ENCODE data around the gene CAMK2B.

CAMK2B gene

GRCh38 chr7:44221231-44221791 lies 104.1 kb downstream of the CAMK2B start:
- no peak overlapping the region for H3K27ac Mint-ChIP-seq
- no peak for TF ChIP-seq CTCF (IDR thresholded peaks at IDR 0.05; ENCODE audit: unreplicated experiment in 3 of 3)
- no peaks in the 10 kb centered on the region for H3K9me3 Mint-ChIP-seq
- H3K4me3 Mint-ChIP-seq, result no peak overlapping the region
- H3K36me3 Mint-ChIP-seq (ENCODE audit: low read depth), result no peaks in the 10 kb centered on the region
- H3K27me3 Mint-ChIP-seq (ENCODE audit: low read depth), result peaks cover 15% of the 10 kb centered on the region
- H3K4me1 Mint-ChIP-seq, result peaks cover 36% of the 10 kb centered on the region

DNA sequence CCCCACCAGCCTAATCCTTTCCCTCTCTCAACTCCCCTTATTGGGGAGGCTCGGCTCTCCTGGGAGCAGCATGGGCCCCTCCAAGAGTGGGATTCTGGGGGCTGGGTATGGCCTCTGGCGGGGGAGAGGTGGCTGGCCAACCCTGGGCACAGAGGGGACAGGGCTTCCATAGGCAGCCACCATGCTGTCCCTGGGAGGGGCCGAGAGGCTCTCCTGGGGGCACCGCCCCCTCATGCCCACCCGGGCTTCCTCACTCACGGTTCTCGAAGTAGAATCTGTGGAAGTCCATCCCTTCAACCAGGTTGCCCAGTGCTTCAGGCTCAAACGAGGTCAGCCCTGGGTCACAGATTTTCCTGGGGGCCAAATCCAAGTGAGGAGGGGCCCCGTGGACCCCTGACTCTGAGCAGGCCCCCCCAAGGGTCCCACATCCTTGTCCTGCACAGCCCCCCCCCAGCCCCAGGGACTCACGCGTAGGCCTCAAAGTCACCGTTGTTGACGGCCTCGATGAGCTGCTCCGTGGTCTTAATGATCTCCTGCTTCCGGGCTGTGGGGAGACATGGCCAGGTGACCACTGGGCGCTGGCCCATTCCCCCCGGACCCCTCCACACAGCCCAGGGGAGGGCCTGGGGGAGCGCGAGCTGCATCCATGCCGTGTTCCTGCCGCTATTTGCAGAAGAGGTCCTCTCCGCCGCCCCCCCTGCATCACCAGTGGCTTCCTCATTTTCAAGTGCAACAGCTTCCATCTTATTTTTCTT lies 104.9 kb downstream of the CAMK2B start:
- peaks cover 28% of the 10 kb centered on the region for H3K4me1 Mint-ChIP-seq
- peaks cover 15% of the 10 kb centered on the region for H3K27me3 Mint-ChIP-seq (ENCODE audit: low read depth)
- H3K36me3 Mint-ChIP-seq (ENCODE audit: low read depth), result no peaks in the 10 kb centered on the region
- no peaks in the 10 kb centered on the region for H3K9me3 Mint-ChIP-seq
- H3K4me3 Mint-ChIP-seq, result no peak overlapping the region
- TF ChIP-seq CTCF (IDR thresholded peaks at IDR 0.05; ENCODE audit: unreplicated experiment in 3 of 3), result no peak
- no peak overlapping the region for H3K27ac Mint-ChIP-seq

GRCh38 chr7:44220046-44220357 lies 105.4 kb downstream of the CAMK2B start:
- no peak overlapping the region for H3K4me3 Mint-ChIP-seq
- no peaks in the 10 kb centered on the region for H3K36me3 Mint-ChIP-seq (ENCODE audit: low read depth)
- H3K27ac Mint-ChIP-seq, result no peak overlapping the region

DNA sequence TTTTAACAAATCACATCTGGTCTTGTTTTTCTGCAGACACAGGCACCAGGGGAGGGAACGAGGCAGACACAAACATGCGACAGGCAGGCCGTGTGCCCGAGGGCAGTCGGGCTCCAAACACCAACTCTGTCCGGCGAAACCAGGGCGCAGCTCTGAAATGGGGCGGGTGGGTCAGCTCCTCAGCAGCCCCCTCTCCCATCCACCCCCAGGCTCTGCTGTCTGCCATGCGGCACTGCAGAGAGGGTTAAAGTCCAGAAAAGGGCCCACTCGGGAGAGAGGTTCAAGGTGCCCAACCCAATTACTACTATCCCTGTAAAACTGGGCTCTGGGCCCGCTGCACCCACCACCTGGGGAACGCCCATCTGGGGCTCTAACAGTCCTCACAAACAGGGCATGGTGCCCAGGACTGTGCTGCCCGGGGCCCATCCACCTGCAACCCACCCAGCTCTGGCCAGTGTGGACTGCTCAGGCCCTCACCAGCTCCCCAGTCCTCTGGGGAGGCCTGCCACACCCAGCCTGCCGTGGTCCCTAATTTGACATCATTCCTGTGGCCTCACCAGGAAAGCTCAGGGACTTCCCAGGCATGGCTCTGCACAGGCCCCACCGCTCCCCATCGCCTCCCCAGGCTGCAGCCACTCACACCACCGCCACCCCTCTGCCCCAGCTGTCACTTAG lies 105.9 kb downstream of the CAMK2B start:
- H3K36me3 Mint-ChIP-seq (ENCODE audit: low read depth), result no peaks in the 10 kb centered on the region
- no peak overlapping the region for H3K27ac Mint-ChIP-seq
- no peak overlapping the region for H3K4me3 Mint-ChIP-seq
- H3K4me1 Mint-ChIP-seq, result peaks cover 29% of the 10 kb centered on the region
- no peaks in the 10 kb centered on the region for H3K9me3 Mint-ChIP-seq
- H3K27me3 Mint-ChIP-seq (ENCODE audit: low read depth), result peaks cover 15% of the 10 kb centered on the region
- no peak for TF ChIP-seq CTCF (IDR thresholded peaks at IDR 0.05; ENCODE audit: unreplicated experiment in 3 of 3)

More at GRCh38 chr7:44220046-44220357, 105.4 kb downstream of the CAMK2B start:
- H3K4me1 Mint-ChIP-seq, result peaks cover 28% of the 10 kb centered on the region
- no peaks in the 10 kb centered on the region for H3K9me3 Mint-ChIP-seq
- H3K27me3 Mint-ChIP-seq (ENCODE audit: low read depth), result peaks cover 15% of the 10 kb centered on the region
- no peak for TF ChIP-seq CTCF (IDR thresholded peaks at IDR 0.05; ENCODE audit: unreplicated experiment in 3 of 3)

DNA sequence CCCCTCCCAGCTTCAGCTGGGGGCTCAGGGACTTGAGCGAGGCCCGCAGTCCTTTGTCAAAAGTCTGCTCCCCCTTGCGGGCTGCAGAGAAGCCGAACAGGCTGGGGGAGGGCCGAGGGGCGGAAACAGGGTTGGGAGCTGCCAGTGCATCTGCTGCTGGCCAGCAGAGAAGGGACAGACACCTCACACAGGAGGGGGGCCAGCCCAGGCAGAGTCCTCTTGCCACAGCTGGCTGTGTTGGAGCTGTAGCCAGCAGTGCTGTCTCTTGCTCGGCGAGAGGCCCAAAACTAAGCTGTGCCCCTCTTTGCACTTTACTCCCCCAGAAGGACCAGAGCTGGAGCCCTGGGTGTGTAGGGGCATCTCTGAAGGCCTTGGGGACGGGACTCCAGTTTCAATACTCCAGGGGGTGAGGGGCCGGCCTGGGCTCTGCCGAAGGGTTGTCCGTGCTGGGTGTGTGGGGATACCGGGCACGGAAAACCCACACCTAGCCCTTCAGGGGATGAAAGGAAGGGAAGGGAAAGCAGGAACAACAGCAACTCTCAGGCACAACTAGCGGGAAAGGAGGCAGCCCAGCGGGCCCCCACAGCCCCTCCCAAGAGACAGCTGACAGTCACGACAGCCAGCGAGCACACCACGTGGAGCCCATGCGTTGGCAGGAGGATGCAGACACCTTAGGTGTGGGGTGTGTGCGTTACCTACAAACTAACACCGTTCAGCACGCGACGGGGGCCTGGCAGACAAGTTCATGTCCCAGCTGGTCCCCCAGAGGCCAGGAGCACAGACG lies 106.8 kb downstream of the CAMK2B start:
- peak overlapping the region; percentile 57 to 81 (median 71) for H3K27ac Mint-ChIP-seq
- H3K4me3 Mint-ChIP-seq, result peak overlapping the region in 1 of 3 experiments; percentile 20
- peak in 1 of 3 experiments; percentile 26 for TF ChIP-seq CTCF (IDR thresholded peaks at IDR 0.05; ENCODE audit: unreplicated experiment in 3 of 3)
- peaks cover 13% of the 10 kb centered on the region for H3K27me3 Mint-ChIP-seq (ENCODE audit: low read depth)
- peaks cover 29% of the 10 kb centered on the region for H3K4me1 Mint-ChIP-seq
- H3K36me3 Mint-ChIP-seq (ENCODE audit: low read depth), result peaks cover 3% of the 10 kb centered on the region
- no peaks in the 10 kb centered on the region for H3K9me3 Mint-ChIP-seq
